Upper lobe of left lung (tissue), 6 donors: ENCODE measurements around the gene CNDP1. TPM values are rescaled to one million over a fixed set of nuclear protein-coding genes. Genes with fewer than 3 reads are reported as not detected.
"Not testable (repeated sequence)": the region's sequence is repeated elsewhere in the genome, so short reads cannot be mapped to it uniquely, and the experiment has no call there.

Experiments
- ATAC-seq, 2 donors: fragments of 200-7000 bp; cut with Tn5 transposase; one replicate each; pipeline ENCODE4 v1.9.1; 2022; ENCODE audit warnings: mild to moderate bottlenecking in 2 of 2, moderate library complexity in 2 of 2; ENCODE audit not compliant: low FRiP score in 2 of 2
- DNase-seq, 2 donors: peaks; one replicate each; pipeline ENCODE4 v3.0.0-alpha.2; 2019 to 2020
- H3K27ac ChIP-seq, 4 donors: fragments of 200-600 bp; sonication (generic); one replicate each; pipeline ENCODE4 v1.5.1; 2016 to 2019
- H3K27me3 ChIP-seq, 4 donors: fragments of 200-600 bp; sonication (generic); one replicate each; pipeline ENCODE4 v1.5.1; 2017 to 2019
- H3K36me3 ChIP-seq, 4 donors: fragments of 200-600 bp; sonication (generic); one replicate each; pipeline ENCODE4 v1.5.1; 2016 to 2019
- H3K4me1 ChIP-seq, 4 donors: fragments of 200-600 bp; sonication (generic); one replicate each; pipeline ENCODE4 v1.5.1; 2018 to 2019
- H3K4me3 ChIP-seq, 4 donors: fragments of 200-600 bp; sonication (generic); one replicate each; pipeline ENCODE4 v1.5.1; 2017 to 2019; ENCODE audit warnings: mild to moderate bottlenecking in 2 of 4, moderate library complexity in 1 of 4
- H3K9me3 ChIP-seq, 4 donors: fragments of 200-600 bp; sonication (generic); one replicate each; pipeline ENCODE4 v1.5.1; 2018 to 2019
- EP300 ChIP-seq, 4 donors: sonication (generic); formaldehyde crosslinking; IDR thresholded peaks; one replicate each; pipeline ENCODE4 v1.5.1; 2017; ENCODE audit warnings: antibody characterized with exemption in 4 of 4, control low read depth in 2 of 4
- POLR2A ChIP-seq, 4 donors: fragments of 450-650 bp; IDR thresholded peaks; one replicate each; pipeline ENCODE4 v1.5.1; 2016 to 2017; ENCODE audit warnings: antibody characterized with exemption in 4 of 4, mild to moderate bottlenecking in 2 of 4
- POLR2AphosphoS5 ChIP-seq, 2 donors: sonication (generic); formaldehyde crosslinking; IDR thresholded peaks; one replicate each; pipeline ENCODE4 v1.5.1; 2017; ENCODE audit warnings: antibody characterized with exemption in 2 of 2
- WGBS, 2 donors: methylation state at CpG; one replicate each; pipeline ENCODE4 v1.1.5; 2017 to 2018; 5-methylcytosine and 5-hydroxymethylcytosine counted together
- total RNA-seq, 6 donors: library from RNA; depleted of rRNA in 4 of 6; stranded (reverse); fragments of >200 nt in 4 of 6; gene quantifications; one replicate each; pipeline versions ENCODE4 v1.1.0 to v1.2.1, GENCODE V29; 2016 to 2021
- TF ChIP-seq, protein P1 (sequence below), 6 experiments: fragments of 450-650 bp in 4 of 6; fragments of 200-600 bp in 2 of 6; sonication (generic) in 2 of 6; IDR thresholded peaks; one replicate each; pipeline ENCODE4 v1.5.1; 2016 to 2019; ENCODE audit warnings: antibody characterized with exemption in 6 of 6
- donor health status: DM: no; HTN: no; CAD: no; lungs with moderate emphysema.
- donor health status: DM: no; HTN: yes; CAD: no; lungs with severe emphysema.

The CNDP1 gene
- total RNA-seq, 6 donors from 2014 or later = not detected

DNA sequence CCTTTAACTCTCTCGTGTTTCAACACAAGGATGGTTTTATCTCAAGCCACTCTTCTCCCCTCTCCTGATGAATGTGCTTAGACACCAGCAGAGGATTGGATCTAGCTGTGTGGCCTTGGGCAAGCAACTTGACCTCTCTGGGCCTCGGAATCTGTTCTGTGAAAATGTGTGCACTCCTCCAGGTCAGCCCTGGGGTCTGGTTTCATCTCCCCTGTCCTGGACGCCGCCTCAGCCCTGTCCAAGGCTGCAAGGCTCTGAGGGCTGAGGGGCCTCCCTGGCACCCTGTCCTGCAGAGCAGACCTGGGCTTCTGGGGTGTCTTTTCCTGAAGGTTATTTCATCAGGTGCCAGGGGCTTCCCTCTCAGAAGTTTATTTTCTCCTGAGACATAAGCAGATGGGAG is 28.5 kb downstream of the CNDP1 start:
- no peak for ATAC-seq
- Histone ChIP-seq H3K27ac (no peak overlapping the region), H3K36me3 (no peaks in the 10 kb centered on the region), H3K9me3 (peaks cover 0 to 7% (median 3%) of the 10 kb centered on the region in 4 donors), H3K4me3 (no peak overlapping the region), H3K4me1 (no peaks in the 10 kb centered on the region), H3K27me3 (no peaks in the 10 kb centered on the region)
- DNase-seq = no peak
- WGBS, 2 donors = 80 to 88% methylated on average over 4 of the region's 4 CpGs
- no peak for TF ChIP-seq POLR2A (IDR thresholded peaks at IDR 0.05)
- no peak for TF ChIP-seq EP300 (IDR thresholded peaks at IDR 0.05)
- TF ChIP-seq POLR2AphosphoS5 (IDR thresholded peaks at IDR 0.05) = no peak
- TF ChIP-seq, protein P1, sequence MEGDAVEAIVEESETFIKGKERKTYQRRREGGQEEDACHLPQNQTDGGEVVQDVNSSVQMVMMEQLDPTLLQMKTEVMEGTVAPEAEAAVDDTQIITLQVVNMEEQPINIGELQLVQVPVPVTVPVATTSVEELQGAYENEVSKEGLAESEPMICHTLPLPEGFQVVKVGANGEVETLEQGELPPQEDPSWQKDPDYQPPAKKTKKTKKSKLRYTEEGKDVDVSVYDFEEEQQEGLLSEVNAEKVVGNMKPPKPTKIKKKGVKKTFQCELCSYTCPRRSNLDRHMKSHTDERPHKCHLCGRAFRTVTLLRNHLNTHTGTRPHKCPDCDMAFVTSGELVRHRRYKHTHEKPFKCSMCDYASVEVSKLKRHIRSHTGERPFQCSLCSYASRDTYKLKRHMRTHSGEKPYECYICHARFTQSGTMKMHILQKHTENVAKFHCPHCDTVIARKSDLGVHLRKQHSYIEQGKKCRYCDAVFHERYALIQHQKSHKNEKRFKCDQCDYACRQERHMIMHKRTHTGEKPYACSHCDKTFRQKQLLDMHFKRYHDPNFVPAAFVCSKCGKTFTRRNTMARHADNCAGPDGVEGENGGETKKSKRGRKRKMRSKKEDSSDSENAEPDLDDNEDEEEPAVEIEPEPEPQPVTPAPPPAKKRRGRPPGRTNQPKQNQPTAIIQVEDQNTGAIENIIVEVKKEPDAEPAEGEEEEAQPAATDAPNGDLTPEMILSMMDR (IDR thresholded peaks at IDR 0.05) = no peak

GRCh38 chr18:74563999-74564398 is 29.7 kb downstream of the CNDP1 start:
- DNase-seq (no peak), ATAC-seq (no peak)
- 47 to 58% methylated on average over 3 of the region's 3 CpGs for WGBS, 2 donors
- no peaks in the 10 kb centered on the region for H3K36me3 ChIP-seq
- TF ChIP-seq POLR2A (IDR thresholded peaks at IDR 0.05) (no peak), EP300 (IDR thresholded peaks at IDR 0.05) (no peak)
- TF ChIP-seq, protein P1 (IDR thresholded peaks at IDR 0.05) = no peak
- H3K27ac ChIP-seq = no peak overlapping the region
- peaks cover 0 to 7% (median 3%) of the 10 kb centered on the region in 4 donors for H3K9me3 ChIP-seq
- H3K27me3 ChIP-seq = no peaks in the 10 kb centered on the region
- H3K4me3 ChIP-seq = no peak overlapping the region
- H3K4me1 ChIP-seq = no peaks in the 10 kb centered on the region

DNA sequence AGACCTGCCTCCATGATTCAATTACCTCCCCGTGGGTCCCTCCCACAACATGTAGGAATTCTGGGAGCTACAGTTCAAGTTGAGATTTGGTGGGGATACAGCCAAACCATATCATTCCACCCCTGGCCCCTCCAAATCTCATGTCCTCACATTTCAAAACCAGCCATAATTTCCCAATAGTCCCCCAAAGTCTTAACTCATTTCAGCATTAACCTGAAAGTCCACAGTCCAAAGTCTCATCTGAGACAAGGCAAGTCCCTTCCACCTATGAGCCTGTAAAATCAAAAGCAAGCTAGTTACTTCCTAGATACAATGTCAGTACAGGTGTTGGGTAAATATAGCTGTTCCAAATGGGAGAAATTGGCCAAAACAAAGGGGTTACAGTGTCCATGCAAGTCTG is 30.9 kb downstream of the CNDP1 start:
- WGBS, 2 donors = 77 to 85% methylated on average over 1 of the region's 1 CpG
- not testable (repeated sequence) for DNase-seq, H3K36me3 ChIP-seq, H3K27ac ChIP-seq, H3K4me3 ChIP-seq, H3K27me3 ChIP-seq, H3K4me1 ChIP-seq, ATAC-seq, H3K9me3 ChIP-seq

DNA sequence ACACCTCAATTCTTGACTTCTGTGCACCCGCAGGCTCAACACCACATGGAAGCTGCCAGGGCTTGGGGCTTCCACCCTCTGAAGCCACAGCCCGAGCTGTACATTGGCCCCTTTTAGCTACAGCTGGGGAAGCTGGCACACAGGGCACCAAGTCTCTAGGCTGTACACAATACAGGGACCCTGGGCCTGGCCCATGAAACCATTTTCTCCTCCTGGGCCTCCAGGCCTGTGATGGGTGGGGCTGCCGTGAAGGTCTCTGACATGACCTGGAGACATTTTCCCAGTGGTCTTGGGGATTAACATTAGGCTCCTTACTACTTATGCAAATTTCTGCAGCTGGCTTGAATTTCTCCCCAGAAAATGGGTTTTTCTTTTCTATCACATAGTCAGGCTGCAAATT is 31.7 kb downstream of the CNDP1 start:
- not testable (repeated sequence) for H3K9me3 ChIP-seq, H3K27me3 ChIP-seq, H3K27ac ChIP-seq, H3K4me3 ChIP-seq, ATAC-seq, DNase-seq, H3K36me3 ChIP-seq, H3K4me1 ChIP-seq
- WGBS, 2 donors = 80 to 97% methylated on average over 3 of the region's 3 CpGs

DNA sequence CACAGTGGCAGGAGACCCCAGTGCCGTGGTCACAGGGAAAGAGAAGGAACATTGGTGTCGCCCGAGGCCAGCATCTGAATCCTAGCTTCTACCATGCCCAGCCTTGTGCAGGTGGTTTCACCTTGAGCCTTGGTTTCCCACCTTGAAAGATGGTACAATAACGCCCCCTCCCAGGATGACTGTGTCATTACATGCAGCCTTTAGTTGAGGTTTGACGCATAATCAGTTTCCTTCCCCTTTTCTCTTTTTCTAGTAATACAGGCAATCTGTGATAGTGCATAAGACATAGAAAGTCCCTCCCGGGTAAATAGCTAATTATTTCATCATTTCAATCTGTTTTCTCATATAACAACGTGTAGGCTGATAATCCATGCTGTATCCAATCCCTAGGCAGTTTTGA is 33.5 kb downstream of the CNDP1 start:
- Histone ChIP-seq H3K4me1 (no peaks in the 10 kb centered on the region), H3K9me3 (peaks cover 0 to 7% (median 3%) of the 10 kb centered on the region in 4 donors), H3K27me3 (no peaks in the 10 kb centered on the region), H3K4me3 (no peak overlapping the region), H3K36me3 (no peaks in the 10 kb centered on the region), H3K27ac (no peak overlapping the region)
- no peak for TF ChIP-seq POLR2AphosphoS5 (IDR thresholded peaks at IDR 0.05)
- TF ChIP-seq POLR2A (IDR thresholded peaks at IDR 0.05) = no peak
- no peak for TF ChIP-seq EP300 (IDR thresholded peaks at IDR 0.05)
- TF ChIP-seq, protein P1 (IDR thresholded peaks at IDR 0.05) = no peak
- DNase-seq (no peak), ATAC-seq (no peak)
- WGBS, 2 donors = 56 to 68% methylated on average over 6 to 7 of the region's 7 CpGs

DNA sequence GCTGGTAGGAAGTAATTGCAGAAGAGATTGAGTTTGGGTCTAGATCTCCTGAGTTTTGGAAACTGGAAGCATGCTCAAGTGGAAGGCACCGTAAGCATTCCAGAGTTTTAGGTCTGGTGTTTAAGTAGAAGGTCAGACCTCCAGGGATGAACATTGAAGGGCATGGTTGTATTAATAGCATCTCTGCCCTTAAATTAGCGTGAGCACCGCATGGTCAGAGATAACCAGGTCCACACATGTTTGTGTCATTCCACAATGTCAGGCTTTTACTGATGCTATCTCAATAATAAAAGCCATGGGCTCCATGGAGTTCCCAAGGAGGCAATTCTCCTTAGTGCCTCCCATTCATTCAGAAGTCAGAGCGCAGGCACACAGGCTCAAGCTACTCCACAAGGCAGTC is 35.1 kb downstream of the CNDP1 start:
- TF ChIP-seq POLR2A (IDR thresholded peaks at IDR 0.05) (no peak), EP300 (IDR thresholded peaks at IDR 0.05) (no peak), POLR2AphosphoS5 (IDR thresholded peaks at IDR 0.05) (no peak)
- TF ChIP-seq, protein P1 (IDR thresholded peaks at IDR 0.05) = no peak

More for the DNA sequence above, 35.1 kb downstream of the CNDP1 start:
- ATAC-seq (no peak), DNase-seq (no peak)
- Histone ChIP-seq H3K4me3 (no peak overlapping the region), H3K27me3 (no peaks in the 10 kb centered on the region), H3K9me3 (peaks cover 0 to 7% (median 3%) of the 10 kb centered on the region in 4 donors), H3K27ac (no peak overlapping the region), H3K36me3 (no peaks in the 10 kb centered on the region), H3K4me1 (no peaks in the 10 kb centered on the region)
- 92% methylated on average over 4 of the region's 4 CpGs for WGBS, 2 donors
